ENCODE results near the gene OIT3.

- TF ChIP-seq EZH2 (IDR thresholded peaks at IDR 0.05; ENCODE audit: borderline replicate concordance, insufficient read depth, low read length, poor library complexity, severe bottlenecking) (no peak), RAD21 (conservative IDR thresholded peaks at IDR 0.05) (no peak), SMC3 (conservative IDR thresholded peaks at IDR 0.05; ENCODE audit: poor library complexity) (no peak), TAF1 (IDR thresholded peaks at IDR 0.05; ENCODE audit: low read depth) (no peak), POLR2AphosphoS5 (IDR thresholded peaks at IDR 0.05) (no peak), REST (IDR thresholded peaks at IDR 0.05; ENCODE audit: borderline replicate concordance) (no peak), MXI1 (conservative IDR thresholded peaks at IDR 0.05; ENCODE audit: poor library complexity, severe bottlenecking) (no peak), EP300 (conservative IDR thresholded peaks at IDR 0.05; ENCODE audit: poor library complexity, severe bottlenecking) (no peak)
- TF ChIP-seq, protein P1, sequence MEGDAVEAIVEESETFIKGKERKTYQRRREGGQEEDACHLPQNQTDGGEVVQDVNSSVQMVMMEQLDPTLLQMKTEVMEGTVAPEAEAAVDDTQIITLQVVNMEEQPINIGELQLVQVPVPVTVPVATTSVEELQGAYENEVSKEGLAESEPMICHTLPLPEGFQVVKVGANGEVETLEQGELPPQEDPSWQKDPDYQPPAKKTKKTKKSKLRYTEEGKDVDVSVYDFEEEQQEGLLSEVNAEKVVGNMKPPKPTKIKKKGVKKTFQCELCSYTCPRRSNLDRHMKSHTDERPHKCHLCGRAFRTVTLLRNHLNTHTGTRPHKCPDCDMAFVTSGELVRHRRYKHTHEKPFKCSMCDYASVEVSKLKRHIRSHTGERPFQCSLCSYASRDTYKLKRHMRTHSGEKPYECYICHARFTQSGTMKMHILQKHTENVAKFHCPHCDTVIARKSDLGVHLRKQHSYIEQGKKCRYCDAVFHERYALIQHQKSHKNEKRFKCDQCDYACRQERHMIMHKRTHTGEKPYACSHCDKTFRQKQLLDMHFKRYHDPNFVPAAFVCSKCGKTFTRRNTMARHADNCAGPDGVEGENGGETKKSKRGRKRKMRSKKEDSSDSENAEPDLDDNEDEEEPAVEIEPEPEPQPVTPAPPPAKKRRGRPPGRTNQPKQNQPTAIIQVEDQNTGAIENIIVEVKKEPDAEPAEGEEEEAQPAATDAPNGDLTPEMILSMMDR (IDR thresholded peaks at IDR 0.05; ENCODE audit: poor library complexity, severe bottlenecking) = no peak
These were observed at the start of gene OIT3 for GRCh38 chr10:72893136-72893798.
